ENCODE data around the gene ZNF70. TPM values are rescaled to one million over a fixed set of nuclear protein-coding genes. Genes with fewer than 3 reads are reported as not detected.
A peak's percentile ranks its signal among the peaks of the same experiment; 100 is the strongest.

The ZNF70 gene
- total RNA-seq (2021; ENCODE audit: unreplicated experiment), result 3.2 TPM
- 0.94 and 1.4 TPM in 2 replicates for polyA plus RNA-seq (2012)
- Bru-seq, nascent RNA, result percentile 55 among the genes with signal in this experiment
- BruChase-seq, experiment 1, labeled RNA remaining after a 6-hour chase, result percentile 64 among the genes with signal in this experiment
- BruChase-seq, experiment 2, labeled RNA remaining after a 2-hour chase, result percentile 63 among the genes with signal in this experiment
- long read RNA-seq, full-length matches to known transcripts, result 1 of 1 reads
- long read RNA-seq, partial matches to known transcripts, result 0 of 1 reads
- long read RNA-seq, other reads (novel, unspliced or antisense), result 0 of 1 reads

DNA sequence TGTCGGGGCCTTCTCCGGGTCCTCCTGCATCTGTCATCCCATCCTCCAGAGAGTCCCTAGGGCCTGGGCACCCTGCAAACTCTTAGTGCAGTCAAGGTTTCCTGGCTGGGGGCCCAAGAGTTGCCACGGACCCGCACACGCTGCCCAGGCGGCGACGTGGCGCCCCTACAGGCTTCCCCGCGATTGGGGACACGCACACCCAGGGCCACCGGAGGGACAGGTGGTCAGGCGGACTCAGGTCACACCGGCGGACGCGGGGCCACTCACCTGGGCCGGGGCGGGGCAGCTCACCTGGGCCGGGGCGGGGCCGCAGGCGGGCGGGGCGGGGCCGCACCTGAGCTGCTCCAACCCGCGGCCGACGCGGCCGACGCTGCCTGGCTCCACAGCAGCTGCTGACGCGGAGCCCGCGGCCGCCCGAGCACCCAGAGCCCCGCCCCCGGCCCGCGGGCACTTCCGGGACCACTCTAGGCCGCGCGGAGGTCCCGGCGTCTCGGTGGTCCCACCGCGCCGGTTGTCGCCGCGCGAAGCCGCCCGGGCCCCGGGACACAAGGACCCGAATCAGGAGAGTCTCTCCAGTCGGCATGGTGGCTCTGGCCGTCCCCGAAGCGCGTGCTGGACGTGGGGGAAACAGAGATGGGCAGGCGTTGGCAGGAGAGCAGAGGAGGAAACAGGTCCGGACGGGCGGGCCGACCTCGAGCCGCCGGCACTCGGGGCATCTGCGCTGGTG is at the start of gene ZNF70:
Gene ZNF70, minus strand, starts transcription at position 399 of the 727 bp plus-strand sequence. CDS start 5,972 bp downstream, outside the sequence.
- Histone ChIP-seq H3K79me2 (ENCODE audit: insufficient read depth, low read length) (no peaks in the 10 kb centered on the region), H3K27ac (ENCODE audit: low read depth, low read length) (peak within 1 kb of the TSS; percentile 86), H3K9me2 (ENCODE audit: insufficient read depth) (no peaks in the 10 kb centered on the region), H4K20me1 (ENCODE audit: insufficient read depth) (no peaks in the 10 kb centered on the region), H3K4me2 (ENCODE audit: low read length) (peak within 1 kb of the TSS; percentile 94), H3K9me3 (ENCODE audit: control insufficient read depth in 1 of 2, insufficient read depth in 1 of 2, low read depth in 1 of 2, low read length in 2 of 2) (no peaks in the 10 kb centered on the region), H2AFZ (ENCODE audit: low read depth, low read length, poor library complexity, severe bottlenecking) (no peak within 1 kb of the TSS), H3K27me3 (ENCODE audit: insufficient read depth, low read length) (no peaks in the 10 kb centered on the region), H3K36me3 (ENCODE audit: control insufficient read depth in 1 of 2, insufficient read depth in 2 of 2, low read length in 2 of 2) (no peaks in the 10 kb centered on the region), H3K4me1 (ENCODE audit: control insufficient read depth in 1 of 2, insufficient read depth in 2 of 2, low read length in 2 of 2) (peaks cover 8 to 25% of the 10 kb centered on the region in 2 experiments), H3K4me3 (replicated peaks in 1 of 2; ENCODE audit: low read depth in 1 of 2, low read length in 2 of 2) (peak within 1 kb of the TSS; percentile 65 to 82), H3K9ac (ENCODE audit: low read length) (peak within 1 kb of the TSS; percentile 92)
- RAD21 ChIA-PET (ENCODE audit: low non-redundant PET in 1 of 2, low total read pairs in 2 of 2, uncharacterized antibody in 2 of 2, unreplicated experiment in 2 of 2), result no interaction called here
- no TSS peak for BruUV-seq (replicated peaks)
- DNase-seq (ENCODE audit: low read depth, low spot score) (peak; percentile 69), ATAC-seq (peak; percentile 95)
- intact Hi-C loops (cut with micrococcal nuclease), result no loop called here
- POLR2A ChIA-PET, result interaction anchor here (0.9 kb wide), 2 partner anchors 34 to 107 kb away, joined by 3 read pairs; partner anchors contain the start of gene SLC2A11
- CTCF ChIA-PET, result interaction anchor here (0.6 to 1.0 kb wide), 2 partner anchors 20 to 99 kb away, joined by 3 to 5 read pairs; no protein-coding TSS in a partner anchor
- TF ChIP-seq EZH2phosphoT487 (IDR thresholded peaks at IDR 0.05; ENCODE audit: borderline replicate concordance) (no peak), CEBPB (IDR thresholded peaks at IDR 0.05; ENCODE audit: low read depth) (no peak), EGR1 (IDR thresholded peaks at IDR 0.05; ENCODE audit: low read depth) (no peak), EZH2 (IDR thresholded peaks at IDR 0.05) (no peak), POLR2AphosphoS5 (IDR thresholded peaks at IDR 0.05; ENCODE audit: low read depth, low read length) (peak; percentile 50; the same call in 1 of the 2 replicates), YY1 (IDR thresholded peaks at IDR 0.05; ENCODE audit: extremely low read depth, insufficient replicate concordance, low read depth, low read length) (peak; percentile 67), TCF7L2 (IDR thresholded peaks at IDR 0.05; ENCODE audit: borderline replicate concordance, extremely low read depth, insufficient read depth, insufficient read length) (no peak), ZFX (IDR thresholded peaks at IDR 0.05) (peak; percentile 68; the same call in 1 of the 2 replicates), CTCF (IDR thresholded peaks at IDR 0.05 in 2 of 3, conservative IDR thresholded peaks at IDR 0.05 in 1 of 3; ENCODE audit: borderline replicate concordance in 1 of 3, insufficient read depth in 1 of 3, low read depth in 2 of 3, low read length in 2 of 3) (no peak), POLR2A (IDR thresholded peaks at IDR 0.05; ENCODE audit: borderline replicate concordance, extremely low read depth, insufficient read depth, insufficient read length) (peak; percentile 42), ZNF274 (IDR thresholded peaks at IDR 0.05; ENCODE audit: low read depth, low read length) (no peak), SIN3A (IDR thresholded peaks at IDR 0.05; ENCODE audit: low read depth) (no peak), JUND (IDR thresholded peaks at IDR 0.05) (no peak), MAX (IDR thresholded peaks at IDR 0.05) (no peak), RAD21 (IDR thresholded peaks at IDR 0.05; ENCODE audit: low read depth) (no peak)
- TF ChIP-seq, protein P1, sequence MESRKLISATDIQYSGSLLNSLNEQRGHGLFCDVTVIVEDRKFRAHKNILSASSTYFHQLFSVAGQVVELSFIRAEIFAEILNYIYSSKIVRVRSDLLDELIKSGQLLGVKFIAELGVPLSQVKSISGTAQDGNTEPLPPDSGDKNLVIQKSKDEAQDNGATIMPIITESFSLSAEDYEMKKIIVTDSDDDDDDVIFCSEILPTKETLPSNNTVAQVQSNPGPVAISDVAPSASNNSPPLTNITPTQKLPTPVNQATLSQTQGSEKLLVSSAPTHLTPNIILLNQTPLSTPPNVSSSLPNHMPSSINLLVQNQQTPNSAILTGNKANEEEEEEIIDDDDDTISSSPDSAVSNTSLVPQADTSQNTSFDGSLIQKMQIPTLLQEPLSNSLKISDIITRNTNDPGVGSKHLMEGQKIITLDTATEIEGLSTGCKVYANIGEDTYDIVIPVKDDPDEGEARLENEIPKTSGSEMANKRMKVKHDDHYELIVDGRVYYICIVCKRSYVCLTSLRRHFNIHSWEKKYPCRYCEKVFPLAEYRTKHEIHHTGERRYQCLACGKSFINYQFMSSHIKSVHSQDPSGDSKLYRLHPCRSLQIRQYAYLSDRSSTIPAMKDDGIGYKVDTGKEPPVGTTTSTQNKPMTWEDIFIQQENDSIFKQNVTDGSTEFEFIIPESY (IDR thresholded peaks at IDR 0.05; ENCODE audit: extremely low read depth, insufficient replicate concordance, low read length), result no peak
- TF ChIP-seq, protein P2, sequence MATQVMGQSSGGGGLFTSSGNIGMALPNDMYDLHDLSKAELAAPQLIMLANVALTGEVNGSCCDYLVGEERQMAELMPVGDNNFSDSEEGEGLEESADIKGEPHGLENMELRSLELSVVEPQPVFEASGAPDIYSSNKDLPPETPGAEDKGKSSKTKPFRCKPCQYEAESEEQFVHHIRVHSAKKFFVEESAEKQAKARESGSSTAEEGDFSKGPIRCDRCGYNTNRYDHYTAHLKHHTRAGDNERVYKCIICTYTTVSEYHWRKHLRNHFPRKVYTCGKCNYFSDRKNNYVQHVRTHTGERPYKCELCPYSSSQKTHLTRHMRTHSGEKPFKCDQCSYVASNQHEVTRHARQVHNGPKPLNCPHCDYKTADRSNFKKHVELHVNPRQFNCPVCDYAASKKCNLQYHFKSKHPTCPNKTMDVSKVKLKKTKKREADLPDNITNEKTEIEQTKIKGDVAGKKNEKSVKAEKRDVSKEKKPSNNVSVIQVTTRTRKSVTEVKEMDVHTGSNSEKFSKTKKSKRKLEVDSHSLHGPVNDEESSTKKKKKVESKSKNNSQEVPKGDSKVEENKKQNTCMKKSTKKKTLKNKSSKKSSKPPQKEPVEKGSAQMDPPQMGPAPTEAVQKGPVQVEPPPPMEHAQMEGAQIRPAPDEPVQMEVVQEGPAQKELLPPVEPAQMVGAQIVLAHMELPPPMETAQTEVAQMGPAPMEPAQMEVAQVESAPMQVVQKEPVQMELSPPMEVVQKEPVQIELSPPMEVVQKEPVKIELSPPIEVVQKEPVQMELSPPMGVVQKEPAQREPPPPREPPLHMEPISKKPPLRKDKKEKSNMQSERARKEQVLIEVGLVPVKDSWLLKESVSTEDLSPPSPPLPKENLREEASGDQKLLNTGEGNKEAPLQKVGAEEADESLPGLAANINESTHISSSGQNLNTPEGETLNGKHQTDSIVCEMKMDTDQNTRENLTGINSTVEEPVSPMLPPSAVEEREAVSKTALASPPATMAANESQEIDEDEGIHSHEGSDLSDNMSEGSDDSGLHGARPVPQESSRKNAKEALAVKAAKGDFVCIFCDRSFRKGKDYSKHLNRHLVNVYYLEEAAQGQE (IDR thresholded peaks at IDR 0.05; ENCODE audit: low read depth), result no peak
